HEK293 (cell line): Measurements from ENCODE around the gene CHRNA4.

Source experiments
- CTCF ChIA-PET: fragments of 350-600 bp; formaldehyde crosslinking; extraction: SDS; loops from one replicate; lab custom pipeline; 2021; ENCODE audit warnings: antibody characterized with exemption; lab: Yijun Ruan, JAX
- POLR2A ChIA-PET: fragments of 300-600 bp; formaldehyde crosslinking; extraction: SDS; loops from one replicate; lab custom pipeline; 2020; ENCODE audit warnings: antibody characterized with exemption, inconsistent platforms; lab: Yijun Ruan, JAX
- H3K27ac ChIP-seq: fragments of 200-500 bp; sonication (Bioruptor generic); 2 replicates; pipeline ENCODE4 v1.5.1; 2014; ENCODE audit warnings: low read depth, low read length, control low read depth, inconsistent platforms; ENCODE audit errors: extremely low read depth
- H3K36me3 ChIP-seq, 2 experiments: fragments of 200-500 bp in 1 of 2; sonication (Bioruptor generic) in 1 of 2; 1 replicate in 1 of 2; 2 replicates in 1 of 2; pipeline ENCODE4 v1.5.1; 2014 to 2017; ENCODE audit warnings: inconsistent platforms in 2 of 2, low read length in 2 of 2; ENCODE audit not compliant: control insufficient read depth in 2 of 2, insufficient read depth in 1 of 2
- H3K4me1 ChIP-seq: fragments of 200-500 bp; sonication (Bioruptor generic); 2 replicates; pipeline ENCODE4 v1.5.1; 2014; ENCODE audit warnings: mild to moderate bottlenecking, low read length, inconsistent platforms; ENCODE audit not compliant: control insufficient read depth, insufficient read depth
- H3K4me3 ChIP-seq: 2 replicates; pipeline ENCODE4 v1.5.1; 2011; ENCODE audit warnings: low read depth, mild to moderate bottlenecking, control low read depth, low read length, moderate library complexity
- H3K9me3 ChIP-seq: fragments of 200-500 bp; sonication (Bioruptor generic); 2 replicates; pipeline ENCODE4 v1.5.1; 2014; ENCODE audit warnings: low read depth, low read length, inconsistent platforms; ENCODE audit not compliant: control insufficient read depth, insufficient read depth
- PRDM6 ChIP-seq: fragments of 450-650 bp; formaldehyde crosslinking; IDR thresholded peaks from 2 replicates; pipeline ENCODE4 v1.5.1; 2017; ENCODE audit warnings: missing biosample characterization, missing genetic modification characterization
- SETDB1 ChIP-seq: IDR thresholded peaks from one replicate; pipeline ENCODE4 v1.6.1; 2017; ENCODE audit warnings: mild to moderate bottlenecking, low read length, moderate library complexity, mixed read lengths; ENCODE audit not compliant: insufficient read length
- ZBTB1 ChIP-seq: fragments of 450-650 bp; formaldehyde crosslinking; IDR thresholded peaks from 2 replicates; pipeline ENCODE4 v1.5.1; 2016; ENCODE audit warnings: missing biosample characterization, missing genetic modification characterization
- ZBTB17 ChIP-seq: fragments of 450-650 bp; formaldehyde crosslinking; IDR thresholded peaks from 2 replicates; pipeline ENCODE4 v1.5.1; 2016; ENCODE audit warnings: missing biosample characterization, missing genetic modification characterization
- ZBTB26 ChIP-seq: fragments of 450-650 bp; formaldehyde crosslinking; optimal IDR thresholded peaks from 2 replicates; pipeline ENCODE3; 2016; ENCODE audit warnings: missing biosample characterization, mild to moderate bottlenecking, missing genetic modification characterization
- ZBTB7A ChIP-seq: fragments of 450-650 bp; formaldehyde crosslinking; IDR thresholded peaks from 2 replicates; pipeline ENCODE4 v1.5.1; 2016; ENCODE audit warnings: low read depth, missing biosample characterization, missing genetic modification characterization
- ZFHX2 ChIP-seq: fragments of 450-650 bp; formaldehyde crosslinking; conservative IDR thresholded peaks from 2 replicates; pipeline ENCODE4 v1.5.1; 2016; ENCODE audit warnings: missing biosample characterization, missing genetic modification characterization
- ZFP69B ChIP-seq: fragments of 450-650 bp; formaldehyde crosslinking; IDR thresholded peaks from 2 replicates; pipeline ENCODE4 v1.5.1; 2016; ENCODE audit warnings: missing biosample characterization, missing genetic modification characterization
- ZIC2 ChIP-seq: fragments of 450-650 bp; formaldehyde crosslinking; IDR thresholded peaks from 2 replicates; pipeline ENCODE4 v1.5.1; 2016; ENCODE audit warnings: missing biosample characterization, missing genetic modification characterization
- ZNF155 ChIP-seq: fragments of 450-650 bp; formaldehyde crosslinking; IDR thresholded peaks from 2 replicates; pipeline ENCODE4 v1.5.1; 2016; ENCODE audit warnings: missing biosample characterization, missing genetic modification characterization
- ZNF157 ChIP-seq: fragments of 450-650 bp; formaldehyde crosslinking; IDR thresholded peaks from 2 replicates; pipeline ENCODE4 v1.5.1; 2016; ENCODE audit warnings: missing biosample characterization, missing genetic modification characterization
- ZNF202 ChIP-seq: fragments of 450-650 bp; formaldehyde crosslinking; IDR thresholded peaks from 2 replicates; pipeline ENCODE4 v1.5.1; 2016; ENCODE audit warnings: missing biosample characterization, missing genetic modification characterization, borderline replicate concordance
- ZNF248 ChIP-seq: fragments of 450-650 bp; formaldehyde crosslinking; IDR thresholded peaks from 2 replicates; pipeline ENCODE4 v1.5.1; 2017; ENCODE audit warnings: missing biosample characterization, missing genetic modification characterization
- ZNF274 ChIP-seq, 2 experiments: fragments of 200-500 bp in 1 of 2; fragments of 450-650 bp in 1 of 2; sonication (Bioruptor generic) in 1 of 2; formaldehyde crosslinking in 1 of 2; IDR thresholded peaks; 2 replicates each; pipeline versions ENCODE4 v1.5.1 to v1.6.1; 2014 to 2016; ENCODE audit warnings: borderline replicate concordance in 1 of 2, inconsistent platforms in 1 of 2, low read length in 1 of 2, missing biosample characterization in 1 of 2, missing genetic modification characterization in 1 of 2
- ZNF292 ChIP-seq: fragments of 450-650 bp; formaldehyde crosslinking; IDR thresholded peaks from 2 replicates; pipeline ENCODE4 v1.5.1; 2016; ENCODE audit warnings: low read depth, missing biosample characterization, missing genetic modification characterization, borderline replicate concordance
- ZNF324 ChIP-seq: fragments of 450-650 bp; formaldehyde crosslinking; IDR thresholded peaks from 2 replicates; pipeline ENCODE4 v1.5.1; 2016; ENCODE audit warnings: missing biosample characterization, missing genetic modification characterization
- ZNF610 ChIP-seq: fragments of 450-650 bp; formaldehyde crosslinking; IDR thresholded peaks from 2 replicates; pipeline ENCODE4 v1.5.1; 2016; ENCODE audit warnings: missing biosample characterization, missing genetic modification characterization, borderline replicate concordance
- ZNF785 ChIP-seq: fragments of 450-650 bp; formaldehyde crosslinking; IDR thresholded peaks from 2 replicates; pipeline ENCODE4 v1.5.1; 2016; ENCODE audit warnings: missing biosample characterization, missing genetic modification characterization
- ZNF843 ChIP-seq: fragments of 450-650 bp; formaldehyde crosslinking; IDR thresholded peaks from 2 replicates; pipeline ENCODE4 v1.5.1; 2016; ENCODE audit warnings: missing biosample characterization, missing genetic modification characterization
- TF ChIP-seq, protein P1 (sequence below): fragments of 450-650 bp; formaldehyde crosslinking; IDR thresholded peaks from 2 replicates; pipeline ENCODE4 v1.5.1; 2017; ENCODE audit warnings: missing biosample characterization, missing genetic modification characterization
- TF ChIP-seq, protein P2 (sequence below): fragments of 450-650 bp; formaldehyde crosslinking; IDR thresholded peaks from 2 replicates; pipeline ENCODE4 v1.5.1; 2017; ENCODE audit warnings: missing biosample characterization, missing genetic modification characterization
- TF ChIP-seq, protein P3 (sequence below): fragments of 450-650 bp; formaldehyde crosslinking; IDR thresholded peaks from 2 replicates; pipeline ENCODE4 v1.5.1; 2016; ENCODE audit warnings: missing biosample characterization, missing genetic modification characterization, borderline replicate concordance

Gene CHRNA4

GRCh38 chr20:63337786-63338420 lies 23.2 kb downstream of the CHRNA4 start (continued):
- TF ChIP-seq ZIC2 (tag by site-specific recombination) (peak; percentile 28; the same call in 1 of the 2 replicates), ZFHX2 (tag by site-specific recombination) (peak; percentile 89)

DNA sequence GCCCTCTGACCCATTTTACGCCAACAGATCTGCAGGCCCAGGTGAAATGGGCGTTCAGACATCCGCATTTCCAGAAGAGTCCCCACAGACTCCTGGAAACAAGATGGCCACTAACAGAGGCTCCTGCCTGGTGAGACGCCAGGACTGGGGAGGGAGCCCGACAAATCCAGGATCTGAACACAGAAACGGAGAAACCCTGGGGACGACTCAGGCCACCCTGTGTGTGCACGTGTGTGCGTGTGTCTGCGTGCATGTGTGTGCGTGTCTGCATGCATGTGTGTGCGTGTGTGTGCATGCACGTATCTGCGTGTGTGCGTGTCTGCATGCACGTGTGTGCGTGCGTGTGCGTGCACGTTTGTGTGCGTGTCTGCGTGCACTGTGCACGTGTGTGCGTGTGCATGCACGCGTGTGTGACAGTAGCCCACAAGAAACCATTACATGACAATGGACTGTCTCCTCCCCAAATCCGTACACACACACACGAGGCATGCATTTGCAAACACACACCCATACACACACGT lies 24.9 kb downstream of the CHRNA4 start:
- no peak overlapping the region for H3K27ac ChIP-seq
- no peak overlapping the region for H3K4me3 ChIP-seq
- H3K36me3 ChIP-seq: no peaks in the 10 kb centered on the region
- no peaks in the 10 kb centered on the region for H3K4me1 ChIP-seq
- TF ChIP-seq ZNF157 (tag by site-specific recombination) (no peak), SETDB1 (no peak), ZNF610 (tag by site-specific recombination) (no peak), ZNF843 (tag by site-specific recombination) (no peak), ZNF202 (tag by site-specific recombination) (no peak), ZNF324 (tag by site-specific recombination) (no peak), ZBTB26 (tag by site-specific recombination) (peak; percentile 36)
- TF ChIP-seq, protein P1, sequence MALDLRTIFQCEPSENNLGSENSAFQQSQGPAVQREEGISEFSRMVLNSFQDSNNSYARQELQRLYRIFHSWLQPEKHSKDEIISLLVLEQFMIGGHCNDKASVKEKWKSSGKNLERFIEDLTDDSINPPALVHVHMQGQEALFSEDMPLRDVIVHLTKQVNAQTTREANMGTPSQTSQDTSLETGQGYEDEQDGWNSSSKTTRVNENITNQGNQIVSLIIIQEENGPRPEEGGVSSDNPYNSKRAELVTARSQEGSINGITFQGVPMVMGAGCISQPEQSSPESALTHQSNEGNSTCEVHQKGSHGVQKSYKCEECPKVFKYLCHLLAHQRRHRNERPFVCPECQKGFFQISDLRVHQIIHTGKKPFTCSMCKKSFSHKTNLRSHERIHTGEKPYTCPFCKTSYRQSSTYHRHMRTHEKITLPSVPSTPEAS: peak; percentile 62; the same call in 1 of the 2 replicates
- TF ChIP-seq, protein P2, sequence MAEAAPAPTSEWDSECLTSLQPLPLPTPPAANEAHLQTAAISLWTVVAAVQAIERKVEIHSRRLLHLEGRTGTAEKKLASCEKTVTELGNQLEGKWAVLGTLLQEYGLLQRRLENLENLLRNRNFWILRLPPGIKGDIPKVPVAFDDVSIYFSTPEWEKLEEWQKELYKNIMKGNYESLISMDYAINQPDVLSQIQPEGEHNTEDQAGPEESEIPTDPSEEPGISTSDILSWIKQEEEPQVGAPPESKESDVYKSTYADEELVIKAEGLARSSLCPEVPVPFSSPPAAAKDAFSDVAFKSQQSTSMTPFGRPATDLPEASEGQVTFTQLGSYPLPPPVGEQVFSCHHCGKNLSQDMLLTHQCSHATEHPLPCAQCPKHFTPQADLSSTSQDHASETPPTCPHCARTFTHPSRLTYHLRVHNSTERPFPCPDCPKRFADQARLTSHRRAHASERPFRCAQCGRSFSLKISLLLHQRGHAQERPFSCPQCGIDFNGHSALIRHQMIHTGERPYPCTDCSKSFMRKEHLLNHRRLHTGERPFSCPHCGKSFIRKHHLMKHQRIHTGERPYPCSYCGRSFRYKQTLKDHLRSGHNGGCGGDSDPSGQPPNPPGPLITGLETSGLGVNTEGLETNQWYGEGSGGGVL (tag by site-specific recombination): no peak
- TF ChIP-seq, protein P3, sequence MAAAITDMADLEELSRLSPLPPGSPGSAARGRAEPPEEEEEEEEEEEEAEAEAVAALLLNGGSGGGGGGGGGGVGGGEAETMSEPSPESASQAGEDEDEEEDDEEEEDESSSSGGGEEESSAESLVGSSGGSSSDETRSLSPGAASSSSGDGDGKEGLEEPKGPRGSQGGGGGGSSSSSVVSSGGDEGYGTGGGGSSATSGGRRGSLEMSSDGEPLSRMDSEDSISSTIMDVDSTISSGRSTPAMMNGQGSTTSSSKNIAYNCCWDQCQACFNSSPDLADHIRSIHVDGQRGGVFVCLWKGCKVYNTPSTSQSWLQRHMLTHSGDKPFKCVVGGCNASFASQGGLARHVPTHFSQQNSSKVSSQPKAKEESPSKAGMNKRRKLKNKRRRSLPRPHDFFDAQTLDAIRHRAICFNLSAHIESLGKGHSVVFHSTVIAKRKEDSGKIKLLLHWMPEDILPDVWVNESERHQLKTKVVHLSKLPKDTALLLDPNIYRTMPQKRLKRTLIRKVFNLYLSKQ (tag by site-specific recombination): no peak
- ChIA-PET CTCF (no interaction called here), POLR2A (no interaction called here)
- no peaks in the 10 kb centered on the region for H3K9me3 ChIP-seq

DNA sequence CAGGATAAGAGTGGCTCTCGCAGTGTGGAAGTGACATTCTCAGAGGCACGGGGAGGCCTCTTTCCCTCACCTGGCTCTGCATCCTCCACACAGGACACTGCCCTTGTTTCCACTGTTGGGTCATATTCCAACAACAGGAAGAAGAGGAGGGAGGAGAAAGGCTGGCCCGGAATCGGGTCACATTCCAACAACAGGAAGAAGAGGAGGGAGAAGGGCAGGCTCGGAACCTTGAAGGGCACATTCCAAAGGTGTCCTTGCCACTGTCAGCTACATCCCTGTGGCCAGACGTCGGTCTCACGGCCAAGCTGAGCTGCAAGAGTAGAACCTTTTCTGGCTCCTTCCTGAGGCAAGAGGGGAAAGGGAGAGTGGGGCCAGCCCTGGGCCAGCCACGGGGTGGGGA lies 25.4 kb downstream of the CHRNA4 start:
- H3K27ac ChIP-seq: no peak overlapping the region
- no peak overlapping the region for H3K4me3 ChIP-seq
- no peaks in the 10 kb centered on the region for H3K36me3 ChIP-seq
- no peaks in the 10 kb centered on the region for H3K9me3 ChIP-seq
- ChIA-PET POLR2A (no interaction called here), CTCF (no interaction called here)
- no peaks in the 10 kb centered on the region for H3K4me1 ChIP-seq
- TF ChIP-seq ZBTB1 (tag by site-specific recombination) (no peak), ZBTB7A (tag by site-specific recombination) (no peak), PRDM6 (tag by site-specific recombination) (no peak), ZFP69B (tag by site-specific recombination) (no peak), SETDB1 (no peak), ZBTB17 (tag by site-specific recombination) (no peak), ZNF785 (tag by site-specific recombination) (no peak), ZNF155 (tag by site-specific recombination) (no peak), ZNF610 (tag by site-specific recombination) (no peak), ZNF274 (IDR thresholded peaks at IDR 0.05; ENCODE audit: low read length) (no peak), ZNF274 (tag by site-specific recombination; IDR thresholded peaks at IDR 0.05; ENCODE audit: borderline replicate concordance) (no peak), ZNF248 (no peak), ZNF292 (tag by site-specific recombination) (no peak)
- TF ChIP-seq, protein P2 (tag by site-specific recombination): no peak
